Measurements from ENCODE around the gene TNRC6B. TPM values are rescaled to one million over a fixed set of nuclear protein-coding genes. Genes with fewer than 3 reads are reported as not detected.
A peak's percentile ranks its signal among the peaks of the same experiment; 100 is the strongest.
"Not testable (repeated sequence)": the region's sequence is repeated elsewhere in the genome, so short reads cannot be mapped to it uniquely, and the experiment has no call there.

The TNRC6B gene
- total and polyA plus RNA-seq, 7 donors = 0.60 to 51.8 (median 26.5) TPM

DNA sequence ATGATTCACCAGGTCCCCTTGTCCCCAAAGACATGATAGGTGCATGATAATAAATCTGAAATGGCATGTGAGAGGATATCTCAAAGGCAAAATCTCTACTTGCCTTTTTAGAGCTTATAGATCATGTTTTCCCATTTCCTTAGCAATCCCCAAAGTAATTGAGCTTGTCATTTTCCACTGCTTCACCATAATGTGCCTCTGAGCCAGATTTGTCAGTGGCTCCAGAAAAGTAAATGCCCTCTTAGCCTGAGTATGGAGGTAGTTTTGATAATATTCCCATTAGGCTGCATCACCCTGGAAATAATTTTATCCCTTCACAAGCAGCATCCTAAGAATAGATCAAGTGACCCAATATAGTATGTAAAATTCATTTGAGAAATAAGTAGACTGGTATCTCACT is 131.9 kb downstream of the TNRC6B start:
- TF ChIP-seq POLR2AphosphoS5 (IDR thresholded peaks at IDR 0.05) (no peak), POLR2A (IDR thresholded peaks at IDR 0.05) (no peak), EP300 (IDR thresholded peaks at IDR 0.05) (no peak)
- TF ChIP-seq, protein P1, sequence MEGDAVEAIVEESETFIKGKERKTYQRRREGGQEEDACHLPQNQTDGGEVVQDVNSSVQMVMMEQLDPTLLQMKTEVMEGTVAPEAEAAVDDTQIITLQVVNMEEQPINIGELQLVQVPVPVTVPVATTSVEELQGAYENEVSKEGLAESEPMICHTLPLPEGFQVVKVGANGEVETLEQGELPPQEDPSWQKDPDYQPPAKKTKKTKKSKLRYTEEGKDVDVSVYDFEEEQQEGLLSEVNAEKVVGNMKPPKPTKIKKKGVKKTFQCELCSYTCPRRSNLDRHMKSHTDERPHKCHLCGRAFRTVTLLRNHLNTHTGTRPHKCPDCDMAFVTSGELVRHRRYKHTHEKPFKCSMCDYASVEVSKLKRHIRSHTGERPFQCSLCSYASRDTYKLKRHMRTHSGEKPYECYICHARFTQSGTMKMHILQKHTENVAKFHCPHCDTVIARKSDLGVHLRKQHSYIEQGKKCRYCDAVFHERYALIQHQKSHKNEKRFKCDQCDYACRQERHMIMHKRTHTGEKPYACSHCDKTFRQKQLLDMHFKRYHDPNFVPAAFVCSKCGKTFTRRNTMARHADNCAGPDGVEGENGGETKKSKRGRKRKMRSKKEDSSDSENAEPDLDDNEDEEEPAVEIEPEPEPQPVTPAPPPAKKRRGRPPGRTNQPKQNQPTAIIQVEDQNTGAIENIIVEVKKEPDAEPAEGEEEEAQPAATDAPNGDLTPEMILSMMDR (IDR thresholded peaks at IDR 0.05) = no peak
- Histone ChIP-seq H3K4me3 (no peak overlapping the region), H3K4me1 (peaks cover 0 to 44% (median 43%) of the 10 kb centered on the region in 4 donors), H3K36me3 (peaks cover 16 to 69% (median 25%) of the 10 kb centered on the region in 4 donors), H3K9me3 (no peaks in the 10 kb centered on the region), H3K27ac (peak overlapping the region; percentile 45 to 77 (median 76)), H3K27me3 (no peaks in the 10 kb centered on the region)
- intact Hi-C loops (cut with DNase I) = no loop called here
- DNase-seq = no peak

DNA sequence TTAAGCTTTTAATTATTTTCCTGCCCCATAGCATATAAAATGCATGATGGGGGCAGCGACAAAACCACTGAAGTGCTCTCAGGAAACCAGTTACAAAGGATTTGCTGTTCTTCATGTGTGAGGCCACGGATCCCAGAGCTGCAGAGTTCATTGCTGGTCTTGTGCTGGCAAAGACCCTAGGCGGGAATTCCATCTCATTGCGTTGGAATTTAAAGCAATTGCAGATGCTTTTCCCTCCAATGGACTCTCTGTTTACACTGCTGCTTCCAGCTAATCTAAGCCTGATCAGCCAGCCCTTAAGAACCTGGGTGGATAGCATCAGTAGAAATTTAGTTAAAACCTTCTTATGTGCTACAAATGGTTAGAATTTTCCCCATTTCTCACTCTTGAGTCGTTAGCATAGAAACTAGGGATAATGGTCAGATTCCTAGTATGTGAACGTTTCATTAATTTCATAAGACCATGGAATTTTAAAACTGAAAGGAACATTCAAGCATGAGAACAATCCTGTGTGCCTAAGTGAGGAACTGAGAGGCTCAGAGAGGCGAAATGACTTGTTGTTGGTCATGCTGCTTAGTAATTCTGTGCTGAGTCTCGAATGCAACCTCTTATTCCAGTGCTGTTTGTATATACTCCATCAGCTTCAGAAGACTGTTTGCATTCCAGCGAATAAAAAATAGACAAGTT is 132.5 kb downstream of the TNRC6B start:
- H3K4me3 ChIP-seq = peak overlapping the region in 1 of 4 donors; percentile 12
- H3K27me3 ChIP-seq = no peaks in the 10 kb centered on the region
- 72 to 84% methylated on average over 9 of the region's 9 CpGs for WGBS, 2 donors
- TF ChIP-seq POLR2AphosphoS5 (IDR thresholded peaks at IDR 0.05) (peak in 2 of 4 donors; percentile 3 to 11), POLR2A (IDR thresholded peaks at IDR 0.05) (no peak)
- peaks cover 19 to 71% (median 30%) of the 10 kb centered on the region in 4 donors for H3K36me3 ChIP-seq
- DNase-seq = peak; percentile 76
- intact Hi-C loops (cut with DNase I) = no loop called here
- no peaks in the 10 kb centered on the region for H3K9me3 ChIP-seq
- peaks cover 0 to 44% (median 43%) of the 10 kb centered on the region in 4 donors for H3K4me1 ChIP-seq
- H3K27ac ChIP-seq = peak overlapping the region; percentile 45 to 77 (median 76)

DNA sequence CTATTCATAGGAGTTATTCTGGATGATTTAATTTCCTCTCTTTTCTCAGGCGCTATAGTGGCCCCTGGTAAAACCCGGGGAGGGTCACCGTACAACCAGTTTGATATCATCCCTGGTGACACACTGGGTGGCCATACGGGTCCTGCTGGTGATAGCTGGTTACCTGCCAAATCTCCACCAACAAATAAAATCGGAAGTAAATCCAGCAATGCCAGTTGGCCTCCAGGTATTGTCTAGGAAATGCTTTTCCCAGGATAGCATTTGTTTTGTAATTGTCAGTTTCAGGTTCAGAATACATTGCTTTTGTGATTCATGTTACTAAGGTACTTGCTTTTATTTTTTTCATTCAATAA is 133.0 kb downstream of the TNRC6B start:
- DNase-seq = no peak
- peak overlapping the region in 1 of 4 donors; percentile 12 for H3K4me3 ChIP-seq
- H3K27me3 ChIP-seq = no peaks in the 10 kb centered on the region
- intact Hi-C loops (cut with DNase I) = no loop called here
- 79 to 81% methylated on average over 5 of the region's 5 CpGs for WGBS, 2 donors
- H3K27ac ChIP-seq = peak overlapping the region; percentile 45 to 77 (median 76)
- no peaks in the 10 kb centered on the region for H3K9me3 ChIP-seq
- H3K4me1 ChIP-seq = peaks cover 0 to 44% (median 43%) of the 10 kb centered on the region in 4 donors
- H3K36me3 ChIP-seq = peaks cover 24 to 71% (median 35%) of the 10 kb centered on the region in 4 donors
- TF ChIP-seq POLR2A (IDR thresholded peaks at IDR 0.05) (no peak), POLR2AphosphoS5 (IDR thresholded peaks at IDR 0.05) (no peak), EP300 (IDR thresholded peaks at IDR 0.05) (no peak)
- TF ChIP-seq, protein P1 (IDR thresholded peaks at IDR 0.05) = no peak

DNA sequence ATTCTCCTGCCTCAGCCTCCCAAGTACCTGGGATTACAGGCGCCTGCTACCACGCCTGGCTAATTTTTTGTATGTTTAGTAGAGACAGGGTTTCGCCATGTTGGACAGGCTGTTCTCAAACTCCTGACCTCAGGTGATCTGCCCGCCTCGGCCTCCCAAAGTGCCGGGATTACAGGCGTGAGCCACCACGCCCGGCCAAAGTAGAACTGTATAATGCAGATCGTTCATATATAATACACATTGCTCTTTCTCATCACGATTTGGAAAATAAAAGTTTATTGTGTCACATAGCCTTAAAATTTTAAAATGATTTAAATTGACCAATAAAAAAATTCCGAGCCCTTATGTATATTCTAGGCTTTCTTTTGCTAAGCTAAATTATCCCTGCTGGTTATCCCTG is 133.9 kb downstream of the TNRC6B start:
- intact Hi-C loops (cut with DNase I); H3K27me3 ChIP-seq; H3K9me3 ChIP-seq; H3K4me3 ChIP-seq; DNase-seq: not testable (repeated sequence)
- Histone ChIP-seq H3K36me3 (peaks cover 31 to 76% (median 44%) of the 10 kb centered on the region in 4 donors), H3K4me1 (peaks cover 0 to 41% (median 37%) of the 10 kb centered on the region in 4 donors), H3K27ac (peak overlapping the region in 3 of 4 donors; percentile 74 to 77 (median 77))
- WGBS, 2 donors = 40 to 83% methylated on average over 12 of the region's 12 CpGs

DNA sequence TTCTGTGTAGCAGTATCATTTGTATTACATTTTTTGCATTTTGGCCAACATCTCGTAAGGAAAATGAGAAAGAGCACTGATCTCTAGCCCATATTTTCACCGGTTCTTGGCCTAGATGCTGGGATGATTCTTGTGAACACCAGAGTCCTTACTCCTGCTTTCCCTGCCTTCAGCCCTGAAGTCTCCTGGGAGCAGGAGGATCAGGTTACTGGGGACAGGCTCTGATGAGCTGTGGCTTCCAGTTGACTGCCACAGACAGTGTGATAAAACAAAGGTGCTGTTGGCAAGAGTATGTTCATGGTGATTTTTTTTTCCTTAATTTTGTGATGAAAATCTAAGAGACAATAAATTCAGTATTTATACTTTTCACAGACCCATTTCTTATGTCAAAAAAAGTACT is 134.3 kb downstream of the TNRC6B start:
- Histone ChIP-seq H3K4me3 (no peak overlapping the region), H3K4me1 (peaks cover 0 to 37% (median 33%) of the 10 kb centered on the region in 4 donors), H3K36me3 (peaks cover 35 to 80% (median 46%) of the 10 kb centered on the region in 4 donors), H3K27ac (peak overlapping the region in 3 of 4 donors; percentile 74 to 77 (median 77)), H3K9me3 (no peaks in the 10 kb centered on the region), H3K27me3 (no peaks in the 10 kb centered on the region)
- TF ChIP-seq, protein P1 (IDR thresholded peaks at IDR 0.05) = no peak
- TF ChIP-seq POLR2A (IDR thresholded peaks at IDR 0.05) = no peak
- TF ChIP-seq EP300 (IDR thresholded peaks at IDR 0.05) = no peak
- TF ChIP-seq POLR2AphosphoS5 (IDR thresholded peaks at IDR 0.05) = no peak
- WGBS, 2 donors = 85 to 95% methylated on average over 2 of the region's 2 CpGs
- intact Hi-C loops (cut with DNase I) = no loop called here
- no peak for DNase-seq
